ENCODE results near the gene SPRED3.
"Not testable (repeated sequence)": the region's sequence is repeated elsewhere in the genome, so short reads cannot be mapped to it uniquely, and the experiment has no call there.

SPRED3 gene

DNA sequence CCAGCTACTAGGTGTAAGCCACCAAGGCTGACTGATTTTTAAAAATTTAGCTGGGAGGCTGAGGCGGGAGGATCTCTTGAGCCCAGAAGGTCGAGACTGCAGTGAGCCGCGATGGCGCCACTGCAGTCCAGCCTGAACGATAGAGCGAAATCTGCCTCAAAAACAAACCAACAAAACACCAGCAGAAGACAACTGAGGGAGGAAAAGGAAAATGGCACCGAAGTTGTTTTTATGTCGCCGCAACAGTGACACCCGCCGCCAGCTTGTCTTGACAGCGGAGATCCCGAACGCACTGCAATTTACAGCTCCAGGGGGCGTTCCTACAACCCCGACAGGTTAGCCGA, 14.1 kb downstream of the SPRED3 start:
- Histone ChIP-seq H3K36me3 (peaks cover 6 to 27% (median 15%) of the 10 kb centered on the region in 11 experiments; a peak in 18 of 22 replicates), H3K27me3 (peaks cover 5 to 27% (median 11%) of the 10 kb centered on the region in 11 experiments), H4K20me1 (peaks cover 0 to 10% (median 0%) of the 10 kb centered on the region in 11 experiments; a peak in 2 of 22 replicates), H3K4me3 (peak overlapping the region in 8 of 10 experiments; percentile 38 to 93 (median 52); a peak in 14 of 20 replicates), H3K27ac (peak overlapping the region in 4 of 11 experiments; percentile 25 to 61 (median 48); a peak in 6 of 22 replicates), H3K9ac (peak overlapping the region in 10 of 11 experiments; percentile 24 to 63 (median 52); a peak in 15 of 22 replicates), H3K9me3 (replicated peaks in 1 of 11) (no peaks in the 10 kb centered on the region), H3K4me2 (peak overlapping the region; percentile 72 to 90 (median 82)), H3K4me1 (peaks cover 8 to 17% (median 13%) of the 10 kb centered on the region in 10 experiments; a peak in 17 of 20 replicates)
- TF ChIP-seq Cebpa-rat (IDR thresholded peaks at IDR 0.05): no peak

DNA sequence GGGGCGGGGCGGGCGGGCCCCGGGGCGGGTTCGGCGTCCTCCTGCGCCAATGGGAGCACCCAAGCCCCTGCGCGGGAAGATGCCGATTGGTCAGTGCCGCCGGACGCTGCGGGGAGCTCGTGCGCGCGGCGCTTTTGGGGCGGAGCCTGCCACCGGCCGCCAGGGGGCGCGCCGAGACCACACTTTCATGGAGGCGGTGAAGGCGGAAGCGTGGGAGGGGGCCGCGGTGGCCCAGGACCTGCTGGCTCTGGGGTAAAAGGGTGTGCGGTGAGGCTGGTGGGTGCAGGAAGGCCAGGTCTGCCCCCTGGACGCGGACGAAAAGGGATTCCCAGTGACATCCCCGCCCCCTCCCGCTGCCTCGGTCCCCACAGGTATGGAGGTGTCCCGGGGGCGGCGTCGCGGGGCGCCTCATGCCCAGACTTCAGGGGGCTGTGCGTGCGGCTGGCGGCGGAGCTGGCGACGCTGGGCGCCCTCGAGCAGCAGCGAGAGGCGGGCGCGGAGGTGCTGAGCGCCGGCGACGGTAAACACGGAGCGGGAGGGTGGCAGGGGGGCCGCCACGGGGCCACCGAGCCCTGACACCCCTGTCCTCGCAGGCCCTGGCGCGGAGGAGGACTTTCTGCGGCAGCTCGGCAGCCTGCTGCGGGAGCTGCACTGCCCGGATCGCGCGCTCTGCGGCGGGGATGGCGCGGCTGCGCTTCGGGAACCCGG, 14.6 kb downstream of the SPRED3 start, which contains the start of gene FAM98C:
TSS of gene FAM98C (plus strand) at position 127 of the 708 bp plus-strand sequence. CDS start at position 188, 61 bp downstream.
- Histone ChIP-seq H3K36me3 (peaks cover 6 to 28% (median 15%) of the 10 kb centered on the region in 11 experiments; a peak in 18 of 22 replicates), H3K27ac (peak within 1 kb of the TSS; percentile 56 to 82 (median 69)), H3K4me1 (peaks cover 8 to 17% (median 13%) of the 10 kb centered on the region in 10 experiments; a peak in 17 of 20 replicates), H3K9ac (peak within 1 kb of the TSS; percentile 73 to 89 (median 84)), H3K4me2 (peak within 1 kb of the TSS; percentile 83 to 99 (median 94)), H3K9me3 (replicated peaks in 1 of 11) (no peaks in the 10 kb centered on the region), H3K4me3 (peak within 1 kb of the TSS; percentile 70 to 95 (median 86)), H3K27me3 (peaks cover 0 to 21% (median 6%) of the 10 kb centered on the region in 11 experiments; a peak in 18 of 22 replicates), H4K20me1 (peaks cover 0 to 10% (median 0%) of the 10 kb centered on the region in 11 experiments; a peak in 2 of 22 replicates)
- no peak for TF ChIP-seq Cebpa-rat (IDR thresholded peaks at IDR 0.05)

DNA sequence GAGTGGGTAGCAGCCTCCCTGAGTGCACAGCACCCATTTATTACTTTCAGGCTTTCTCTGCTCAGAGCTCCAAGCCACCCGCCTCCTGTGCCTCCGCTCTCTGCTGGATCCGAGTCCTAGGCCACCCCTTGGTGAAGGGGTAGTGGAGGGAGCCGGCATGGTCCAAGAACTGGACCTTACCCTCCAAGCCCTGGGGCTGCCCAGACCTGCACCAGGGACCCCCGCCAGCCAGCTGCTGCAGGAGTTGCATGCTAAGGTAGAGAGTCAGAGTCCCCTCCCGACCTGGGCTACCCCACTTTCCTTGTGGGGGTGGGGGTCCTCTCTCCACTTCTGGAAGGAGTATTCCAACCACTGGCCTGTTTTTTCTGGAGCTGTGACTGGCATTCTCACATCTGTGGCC, 16.4 kb downstream of the SPRED3 start:
- Histone ChIP-seq H3K9me3 (replicated peaks in 1 of 11) (no peaks in the 10 kb centered on the region), H3K36me3 (peaks cover 6 to 45% (median 15%) of the 10 kb centered on the region in 11 experiments; a peak in 18 of 22 replicates), H4K20me1 (peaks cover 0 to 10% (median 0%) of the 10 kb centered on the region in 11 experiments; a peak in 2 of 22 replicates), H3K4me3 (no peak overlapping the region), H3K9ac (no peak overlapping the region; a peak in 1 of 22 replicates), H3K27me3 (peaks cover 0 to 6% (median 0%) of the 10 kb centered on the region in 11 experiments; a peak in 2 of 22 replicates), H3K27ac (no peak overlapping the region), H3K4me1 (peaks cover 8 to 20% (median 13%) of the 10 kb centered on the region in 10 experiments; a peak in 18 of 20 replicates), H3K4me2 (peak overlapping the region in 2 of 11 experiments; percentile 92 to 93; a peak in 1 of 22 replicates)
- no peak for TF ChIP-seq Cebpa-rat (IDR thresholded peaks at IDR 0.05)

DNA sequence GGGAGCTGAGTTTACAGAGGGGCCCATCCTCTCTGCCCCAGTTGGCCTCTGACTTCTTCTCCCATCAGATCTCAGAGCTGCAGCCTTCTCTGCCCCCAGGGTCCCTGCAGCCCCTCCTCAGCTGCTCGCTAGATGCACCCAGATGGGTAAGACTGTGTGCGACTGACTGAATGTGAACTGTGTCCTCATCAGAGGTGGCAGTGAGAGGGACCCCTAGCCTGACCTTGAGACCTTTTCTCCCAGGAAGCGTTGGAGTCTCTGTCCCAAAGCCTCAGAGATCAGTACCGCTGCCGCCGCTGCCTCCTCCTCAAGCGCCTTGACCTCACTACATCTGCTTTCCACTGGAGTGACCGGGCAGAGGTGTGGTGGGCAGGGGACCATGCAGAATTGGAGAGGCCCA, 16.8 kb downstream of the SPRED3 start:
- H3K9me3 ChIP-seq (replicated peaks in 1 of 11): no peaks in the 10 kb centered on the region
- H3K9ac ChIP-seq: no peak overlapping the region
- H3K27me3 ChIP-seq: peaks cover 0 to 4% (median 0%) of the 10 kb centered on the region in 11 experiments; a peak in 2 of 22 replicates
- H3K27ac ChIP-seq: no peak overlapping the region
- H3K36me3 ChIP-seq: peaks cover 6 to 49% (median 15%) of the 10 kb centered on the region in 11 experiments; a peak in 18 of 22 replicates
- peaks cover 8 to 23% (median 13%) of the 10 kb centered on the region in 10 experiments; a peak in 18 of 20 replicates for H3K4me1 ChIP-seq
- H3K4me3 ChIP-seq: no peak overlapping the region
- TF ChIP-seq Cebpa-rat (IDR thresholded peaks at IDR 0.05): no peak
- H3K4me2 ChIP-seq: no peak overlapping the region
- peaks cover 0 to 10% (median 0%) of the 10 kb centered on the region in 11 experiments; a peak in 2 of 22 replicates for H4K20me1 ChIP-seq

DNA sequence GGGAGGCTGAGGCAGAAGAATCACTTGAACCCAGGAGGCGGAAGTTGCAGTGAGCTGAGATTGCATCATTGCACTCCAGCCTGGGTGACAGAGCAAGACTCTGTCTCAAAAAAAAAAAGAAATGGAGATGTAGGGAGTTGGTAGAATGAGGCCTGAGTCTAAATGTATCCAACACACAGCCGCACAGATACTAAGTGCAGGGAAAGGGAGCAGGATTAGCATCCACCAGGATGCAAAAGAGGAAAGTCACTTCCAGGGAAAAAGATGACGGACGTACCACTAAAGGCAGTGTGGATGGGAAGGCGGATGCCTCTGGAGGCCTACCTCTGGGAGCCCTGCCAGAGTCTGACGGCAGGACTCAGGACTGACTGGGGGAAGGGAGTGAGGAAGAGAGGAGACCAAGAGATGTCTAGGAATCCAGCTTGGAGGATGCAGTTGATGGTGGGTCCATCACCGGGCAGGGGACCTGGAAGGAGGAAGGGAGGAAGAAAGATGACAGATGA, 21.2 kb downstream of the SPRED3 start:
- H3K36me3 ChIP-seq: peaks cover 6 to 94% (median 15%) of the 10 kb centered on the region in 11 experiments; a peak in 18 of 22 replicates
- no peaks in the 10 kb centered on the region for H3K9me3 ChIP-seq (replicated peaks in 1 of 11)
- TF ChIP-seq Cebpa-rat (IDR thresholded peaks at IDR 0.05): no peak
- H4K20me1 ChIP-seq: peaks cover 0 to 8% (median 0%) of the 10 kb centered on the region in 11 experiments; a peak in 2 of 22 replicates
- H3K4me1 ChIP-seq: peaks cover 0 to 10% (median 0%) of the 10 kb centered on the region in 10 experiments; a peak in 3 of 20 replicates
- no peak overlapping the region for H3K27ac ChIP-seq
- H3K9ac ChIP-seq: no peak overlapping the region
- H3K4me2 ChIP-seq: 0 out of 22 replicates have a peak overlapping the region, but pooled peaks of 1 of the 11 experiments have one; percentile 2
- H3K27me3 ChIP-seq: no peaks in the 10 kb centered on the region
- H3K4me3 ChIP-seq: no peak overlapping the region

DNA sequence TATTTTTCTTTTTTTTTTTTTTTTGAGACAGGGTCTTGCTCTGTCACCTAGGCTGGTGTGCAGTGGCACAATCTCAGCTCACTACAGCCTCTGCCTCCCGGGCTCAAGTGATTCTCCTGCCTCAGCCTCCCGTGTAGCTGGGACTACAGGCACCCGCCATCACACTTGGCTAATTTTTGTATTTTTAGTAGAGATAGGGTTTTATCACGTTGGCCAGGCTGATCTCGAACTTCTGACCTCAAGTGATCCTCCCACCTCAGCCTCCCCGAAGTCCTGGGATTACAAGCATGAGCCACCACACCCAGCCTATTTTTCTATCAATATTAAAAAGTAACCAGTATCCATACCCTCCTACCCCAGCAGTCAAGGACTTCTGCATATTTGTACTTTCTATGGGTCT, 21.9 kb downstream of the SPRED3 start:
- not testable (repeated sequence) for H3K9ac ChIP-seq; H3K4me3 ChIP-seq; H3K9me3 ChIP-seq (replicated peaks in 1 of 11); H3K4me2 ChIP-seq; H3K27me3 ChIP-seq; H3K4me1 ChIP-seq; H3K27ac ChIP-seq; H4K20me1 ChIP-seq
- peaks cover 6 to 94% (median 13%) of the 10 kb centered on the region in 11 experiments; a peak in 18 of 22 replicates for H3K36me3 ChIP-seq

DNA sequence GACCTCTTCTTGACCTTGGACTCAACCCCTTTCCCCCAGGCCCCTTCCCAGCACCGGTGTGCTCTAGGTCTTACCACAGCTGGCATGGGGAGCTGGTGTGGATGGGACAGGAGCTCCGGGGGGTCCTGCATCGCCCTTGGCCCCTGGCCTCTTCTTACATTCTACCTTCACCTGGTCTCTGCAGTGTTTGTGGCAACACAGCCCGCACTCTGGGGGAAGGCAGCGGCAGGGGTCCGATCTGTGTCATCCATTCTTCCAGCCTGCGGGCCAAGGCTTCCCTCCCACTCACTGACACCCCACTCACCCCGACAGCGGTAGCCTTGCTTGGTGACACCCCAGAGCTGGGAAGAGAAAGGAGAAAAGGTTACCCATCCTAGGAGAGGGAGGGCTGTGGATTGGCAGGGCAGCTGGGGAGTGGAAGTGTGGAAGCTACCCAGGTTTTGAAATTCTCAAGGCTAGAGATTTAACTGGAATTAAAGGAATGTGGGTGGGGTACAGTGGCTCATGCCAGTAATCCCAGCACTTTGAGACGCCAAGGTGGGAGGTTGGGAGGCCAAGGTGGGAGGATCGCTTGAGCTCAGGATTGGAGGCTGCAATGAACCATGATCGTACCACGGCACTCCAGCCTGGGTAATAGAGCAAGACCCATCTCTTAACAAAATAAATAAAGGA, 22.7 kb downstream of the SPRED3 start:
- Histone ChIP-seq H3K4me3 (no peak overlapping the region), H3K27ac (no peak overlapping the region), H3K36me3 (peaks cover 6 to 97% (median 12%) of the 10 kb centered on the region in 11 experiments; a peak in 18 of 22 replicates), H4K20me1 (no peaks in the 10 kb centered on the region; a peak in 1 of 22 replicates), H3K4me1 (peaks cover 0 to 10% (median 0%) of the 10 kb centered on the region in 10 experiments; a peak in 2 of 20 replicates), H3K4me2 (no peak overlapping the region), H3K9ac (no peak overlapping the region), H3K27me3 (no peaks in the 10 kb centered on the region), H3K9me3 (replicated peaks in 1 of 11) (no peaks in the 10 kb centered on the region)
- TF ChIP-seq Cebpa-rat (IDR thresholded peaks at IDR 0.05): no peak

DNA sequence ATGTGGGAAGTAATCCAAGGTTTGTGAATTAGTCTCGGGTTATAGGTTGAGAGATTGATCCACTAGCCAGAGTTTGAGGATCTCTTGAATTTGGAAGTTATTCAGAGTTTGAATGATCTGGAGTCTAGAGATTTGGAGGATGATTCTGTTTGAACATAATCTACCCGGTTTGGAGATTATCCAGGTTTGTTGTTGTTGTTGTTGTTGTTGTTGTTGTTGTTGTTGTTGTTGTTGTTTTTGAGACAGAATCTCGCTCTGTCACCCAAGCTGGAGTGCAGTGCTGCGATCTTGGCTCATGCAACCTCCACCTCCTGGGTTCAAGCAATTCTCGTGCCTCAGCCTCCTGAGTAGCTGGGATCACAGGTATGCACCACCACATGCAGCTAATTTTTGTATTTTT, 23.4 kb downstream of the SPRED3 start:
- peaks cover 0 to 13% (median 1%) of the 10 kb centered on the region in 10 experiments; a peak in 13 of 20 replicates for H3K4me1 ChIP-seq
- H3K9ac ChIP-seq; H3K9me3 ChIP-seq (replicated peaks in 1 of 11): not testable (repeated sequence)

More for the DNA sequence above, 23.4 kb downstream of the SPRED3 start:
- not testable (repeated sequence) for H3K27ac ChIP-seq, H3K4me3 ChIP-seq, H3K27me3 ChIP-seq, H4K20me1 ChIP-seq, H3K4me2 ChIP-seq
- peaks cover 2 to 97% (median 5%) of the 10 kb centered on the region in 11 experiments; a peak in 18 of 22 replicates for H3K36me3 ChIP-seq
